Panc1 (cell line): ENCODE data around the gene SPA17.

Source experiments
- CTCF ChIP-seq: fragments of 450-650 bp; IDR thresholded peaks from 2 replicates; pipeline ENCODE4 v1.5.1; 2017; ENCODE audit warnings: mild to moderate bottlenecking
- POLR2AphosphoS5 ChIP-seq: IDR thresholded peaks from 2 replicates; pipeline ENCODE4 v1.6.1; 2012; ENCODE audit warnings: mild to moderate bottlenecking, low read depth, low read length, moderate library complexity
- SIN3A ChIP-seq: IDR thresholded peaks from 2 replicates; pipeline ENCODE4 v1.6.1; 2012; ENCODE audit warnings: low read depth, mild to moderate bottlenecking, low read length, moderate library complexity, borderline replicate concordance; ENCODE audit not compliant: insufficient read depth
- TCF7L2 ChIP-seq: IDR thresholded peaks from 2 replicates; pipeline ENCODE4 v1.6.1; 2011; ENCODE audit warnings: mild to moderate bottlenecking, low read depth, low read length, inconsistent platforms
- TF ChIP-seq, protein P1 (sequence below), 2 experiments: IDR thresholded peaks; 2 replicates each; pipeline ENCODE4 v1.6.1; 2011 to 2012; ENCODE audit warnings: low read depth in 2 of 2, control low read depth in 1 of 2, low read length in 1 of 2, mild to moderate bottlenecking in 1 of 2, moderate library complexity in 1 of 2; ENCODE audit not compliant: insufficient read depth in 1 of 2

DNA sequence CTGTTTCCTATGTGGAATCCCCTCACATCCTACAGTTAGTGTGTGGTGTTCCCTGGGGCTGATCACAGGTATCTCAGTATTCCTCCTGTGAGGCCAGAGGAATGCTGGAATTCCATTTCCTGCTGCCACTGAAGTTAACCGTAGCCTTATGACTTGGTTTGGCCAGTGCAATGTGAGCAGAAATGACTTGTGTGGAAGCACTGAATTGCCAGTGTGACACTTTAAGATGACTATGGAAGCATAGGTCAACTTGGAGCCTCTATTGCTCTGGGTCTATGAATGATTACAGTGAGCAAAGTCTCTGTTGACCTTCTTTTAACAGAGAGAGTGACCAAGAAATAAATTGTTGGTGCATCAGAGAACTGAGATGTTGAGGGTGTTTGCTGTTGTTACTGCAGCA lies 34.5 kb upstream of the SPA17 start:
- TF ChIP-seq CTCF (no peak), SIN3A (no peak), POLR2AphosphoS5 (no peak), TCF7L2 (no peak)
- TF ChIP-seq, protein P1, sequence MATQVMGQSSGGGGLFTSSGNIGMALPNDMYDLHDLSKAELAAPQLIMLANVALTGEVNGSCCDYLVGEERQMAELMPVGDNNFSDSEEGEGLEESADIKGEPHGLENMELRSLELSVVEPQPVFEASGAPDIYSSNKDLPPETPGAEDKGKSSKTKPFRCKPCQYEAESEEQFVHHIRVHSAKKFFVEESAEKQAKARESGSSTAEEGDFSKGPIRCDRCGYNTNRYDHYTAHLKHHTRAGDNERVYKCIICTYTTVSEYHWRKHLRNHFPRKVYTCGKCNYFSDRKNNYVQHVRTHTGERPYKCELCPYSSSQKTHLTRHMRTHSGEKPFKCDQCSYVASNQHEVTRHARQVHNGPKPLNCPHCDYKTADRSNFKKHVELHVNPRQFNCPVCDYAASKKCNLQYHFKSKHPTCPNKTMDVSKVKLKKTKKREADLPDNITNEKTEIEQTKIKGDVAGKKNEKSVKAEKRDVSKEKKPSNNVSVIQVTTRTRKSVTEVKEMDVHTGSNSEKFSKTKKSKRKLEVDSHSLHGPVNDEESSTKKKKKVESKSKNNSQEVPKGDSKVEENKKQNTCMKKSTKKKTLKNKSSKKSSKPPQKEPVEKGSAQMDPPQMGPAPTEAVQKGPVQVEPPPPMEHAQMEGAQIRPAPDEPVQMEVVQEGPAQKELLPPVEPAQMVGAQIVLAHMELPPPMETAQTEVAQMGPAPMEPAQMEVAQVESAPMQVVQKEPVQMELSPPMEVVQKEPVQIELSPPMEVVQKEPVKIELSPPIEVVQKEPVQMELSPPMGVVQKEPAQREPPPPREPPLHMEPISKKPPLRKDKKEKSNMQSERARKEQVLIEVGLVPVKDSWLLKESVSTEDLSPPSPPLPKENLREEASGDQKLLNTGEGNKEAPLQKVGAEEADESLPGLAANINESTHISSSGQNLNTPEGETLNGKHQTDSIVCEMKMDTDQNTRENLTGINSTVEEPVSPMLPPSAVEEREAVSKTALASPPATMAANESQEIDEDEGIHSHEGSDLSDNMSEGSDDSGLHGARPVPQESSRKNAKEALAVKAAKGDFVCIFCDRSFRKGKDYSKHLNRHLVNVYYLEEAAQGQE (IDR thresholded peaks at IDR 0.05; ENCODE audit: insufficient read depth in 1 of 2, low read depth in 2 of 2, low read length in 1 of 2) = no peak
